Suprapubic skin (tissue), 4 donors: Measurements from ENCODE around the gene CNGA4. TPM values are rescaled to one million over a fixed set of nuclear protein-coding genes. Genes with fewer than 3 reads are reported as not detected.
A peak's percentile ranks its signal among the peaks of the same experiment; 100 is the strongest.

Experiments used
- DNase-seq, 2 donors: peaks; one replicate each; pipeline ENCODE4 v3.0.0-alpha.2; 2019; ENCODE audit warnings: low spot score in 2 of 2
- H3K27ac ChIP-seq: fragments of 200-600 bp; sonication (generic); one replicate; pipeline ENCODE4 v1.5.1; 2019
- H3K27me3 ChIP-seq: fragments of 200-600 bp; sonication (generic); one replicate; pipeline ENCODE4 v1.5.1; 2019
- H3K36me3 ChIP-seq: fragments of 200-600 bp; sonication (generic); one replicate; pipeline ENCODE4 v1.5.1; 2019
- H3K4me1 ChIP-seq: fragments of 200-600 bp; sonication (generic); one replicate; pipeline ENCODE4 v1.5.1; 2019
- H3K4me3 ChIP-seq: fragments of 200-600 bp; sonication (generic); one replicate; pipeline ENCODE4 v1.5.1; 2019; ENCODE audit warnings: mild to moderate bottlenecking
- H3K9me3 ChIP-seq: fragments of 200-600 bp; sonication (generic); one replicate; pipeline ENCODE4 v1.5.1; 2019
- EP300 ChIP-seq: sonication (generic); formaldehyde crosslinking; IDR thresholded peaks from one replicate; pipeline ENCODE4 v1.6.1; 2017; ENCODE audit warnings: antibody characterized with exemption
- POLR2A ChIP-seq, 2 donors: fragments of 450-650 bp; IDR thresholded peaks; one replicate each; pipeline ENCODE4 v1.6.1; 2017; ENCODE audit warnings: antibody characterized with exemption in 2 of 2, mild to moderate bottlenecking in 2 of 2, moderate library complexity in 2 of 2
- POLR2AphosphoS5 ChIP-seq, 3 donors: sonication (generic); formaldehyde crosslinking; IDR thresholded peaks; one replicate each; pipeline ENCODE4 v1.6.1; 2017; ENCODE audit warnings: antibody characterized with exemption in 3 of 3
- WGBS: methylation state at CpG from one replicate; pipeline ENCODE4 v1.1.5; 2018; 5-methylcytosine and 5-hydroxymethylcytosine counted together
- total RNA-seq, 4 donors: library from RNA; depleted of rRNA; stranded (reverse); fragments of >200 nt; gene quantifications; one replicate each; pipeline ENCODE4 v1.1.0, GENCODE V29; 2016
- TF ChIP-seq, protein P1 (sequence below), 2 donors: fragments of 200-600 bp in 1 of 2; fragments of 450-650 bp in 1 of 2; sonication (generic) in 1 of 2; IDR thresholded peaks; one replicate each; pipeline ENCODE4 v1.5.1; 2016 to 2019; ENCODE audit warnings: antibody characterized with exemption in 2 of 2, mild to moderate bottlenecking in 1 of 2, moderate library complexity in 1 of 2

Gene CNGA4
- total RNA-seq, 4 donors from 2014 or later: not detected

DNA sequence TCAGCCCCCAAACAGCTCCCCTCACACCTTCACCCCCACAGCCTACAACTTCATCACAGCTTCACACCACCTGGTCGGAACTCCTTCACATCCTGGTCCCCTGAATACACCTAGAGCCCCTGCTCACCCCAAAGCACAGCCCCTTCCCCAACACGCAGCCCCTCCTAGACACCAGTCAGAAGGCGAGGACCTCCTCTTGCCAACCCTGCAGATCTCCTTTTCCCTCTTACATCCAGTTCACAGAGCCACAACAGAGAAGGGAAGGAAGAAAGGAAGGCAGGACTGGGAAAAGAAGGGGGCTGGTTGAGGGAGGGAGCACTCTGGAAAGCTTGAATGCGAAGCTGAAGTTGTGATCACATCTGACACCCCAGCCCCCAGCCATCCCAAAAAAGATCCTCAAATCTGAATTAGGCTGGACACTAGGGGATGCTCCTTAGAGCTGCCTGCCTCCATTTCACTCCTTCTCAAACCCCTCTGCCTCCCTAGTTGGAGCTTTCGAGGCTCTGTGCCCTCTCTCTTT lies 21.4 kb downstream of the CNGA4 start:
- Histone ChIP-seq H3K27ac (no peak overlapping the region), H3K27me3 (peaks cover 39% of the 10 kb centered on the region), H3K4me1 (peaks cover 20% of the 10 kb centered on the region), H3K36me3 (no peaks in the 10 kb centered on the region), H3K4me3 (peak overlapping the region; percentile 56), H3K9me3 (no peaks in the 10 kb centered on the region)
- TF ChIP-seq POLR2A (IDR thresholded peaks at IDR 0.05): no peak
- DNase-seq: no peak
- WGBS: 54% methylated on average over 5 of the region's 5 CpGs

DNA sequence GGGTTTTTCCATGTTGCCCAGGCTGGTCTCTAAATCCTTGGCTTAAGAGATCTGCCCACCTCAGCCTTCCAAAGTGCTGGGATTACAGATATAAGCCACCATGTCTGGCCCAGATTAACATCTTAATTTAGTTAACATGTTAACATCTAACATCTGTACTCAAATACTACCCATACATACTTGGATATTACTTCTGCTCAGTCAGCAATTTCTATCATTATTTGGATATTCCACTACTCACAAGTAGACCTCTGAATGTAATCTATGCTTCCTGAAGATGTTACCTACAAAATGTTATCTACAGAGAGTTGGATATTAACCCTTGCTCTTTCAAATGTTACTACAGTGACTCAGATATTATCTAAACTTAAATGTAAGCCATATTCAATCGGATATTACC lies 24.8 kb downstream of the CNGA4 start:
- TF ChIP-seq POLR2AphosphoS5 (IDR thresholded peaks at IDR 0.05) (no peak), POLR2A (IDR thresholded peaks at IDR 0.05) (no peak), EP300 (no peak)
- TF ChIP-seq, protein P1, sequence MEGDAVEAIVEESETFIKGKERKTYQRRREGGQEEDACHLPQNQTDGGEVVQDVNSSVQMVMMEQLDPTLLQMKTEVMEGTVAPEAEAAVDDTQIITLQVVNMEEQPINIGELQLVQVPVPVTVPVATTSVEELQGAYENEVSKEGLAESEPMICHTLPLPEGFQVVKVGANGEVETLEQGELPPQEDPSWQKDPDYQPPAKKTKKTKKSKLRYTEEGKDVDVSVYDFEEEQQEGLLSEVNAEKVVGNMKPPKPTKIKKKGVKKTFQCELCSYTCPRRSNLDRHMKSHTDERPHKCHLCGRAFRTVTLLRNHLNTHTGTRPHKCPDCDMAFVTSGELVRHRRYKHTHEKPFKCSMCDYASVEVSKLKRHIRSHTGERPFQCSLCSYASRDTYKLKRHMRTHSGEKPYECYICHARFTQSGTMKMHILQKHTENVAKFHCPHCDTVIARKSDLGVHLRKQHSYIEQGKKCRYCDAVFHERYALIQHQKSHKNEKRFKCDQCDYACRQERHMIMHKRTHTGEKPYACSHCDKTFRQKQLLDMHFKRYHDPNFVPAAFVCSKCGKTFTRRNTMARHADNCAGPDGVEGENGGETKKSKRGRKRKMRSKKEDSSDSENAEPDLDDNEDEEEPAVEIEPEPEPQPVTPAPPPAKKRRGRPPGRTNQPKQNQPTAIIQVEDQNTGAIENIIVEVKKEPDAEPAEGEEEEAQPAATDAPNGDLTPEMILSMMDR (IDR thresholded peaks at IDR 0.05): no peak
- 97% methylated on average over 1 of the region's 1 CpG for WGBS
- Histone ChIP-seq H3K4me3 (no peak overlapping the region), H3K9me3 (no peaks in the 10 kb centered on the region), H3K4me1 (peaks cover 16% of the 10 kb centered on the region), H3K27ac (no peak overlapping the region), H3K27me3 (peaks cover 21% of the 10 kb centered on the region), H3K36me3 (no peaks in the 10 kb centered on the region)
- no peak for DNase-seq

DNA sequence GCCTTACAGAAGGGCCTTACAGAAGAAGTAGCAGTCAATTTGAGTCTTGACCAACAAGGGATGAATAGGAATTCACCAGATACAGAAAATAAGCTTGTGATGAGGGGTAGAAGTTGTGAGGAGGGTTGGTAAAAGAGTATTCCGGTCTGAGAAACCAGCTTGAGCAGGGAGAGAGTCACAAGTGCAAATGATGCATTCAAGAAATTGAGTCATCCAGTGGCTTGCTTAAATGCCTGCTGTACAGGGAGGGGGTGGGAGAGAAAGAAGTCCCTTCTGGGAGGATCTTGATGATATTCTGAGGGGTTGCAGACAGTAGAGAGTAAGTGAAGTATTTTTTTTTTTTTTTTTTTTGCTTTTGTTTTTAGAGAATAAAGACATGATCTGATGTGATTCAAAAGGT lies 29.9 kb downstream of the CNGA4 start:
- H3K27me3 ChIP-seq: no peaks in the 10 kb centered on the region
- no peaks in the 10 kb centered on the region for H3K4me1 ChIP-seq
- no peak for DNase-seq
- TF ChIP-seq POLR2AphosphoS5 (IDR thresholded peaks at IDR 0.05) (no peak), EP300 (no peak), POLR2A (IDR thresholded peaks at IDR 0.05) (no peak)
- TF ChIP-seq, protein P1 (IDR thresholded peaks at IDR 0.05): no peak
- H3K9me3 ChIP-seq: no peaks in the 10 kb centered on the region
- H3K36me3 ChIP-seq: no peaks in the 10 kb centered on the region
- no peak overlapping the region for H3K4me3 ChIP-seq
- WGBS: 94% methylated on average over 1 of the region's 1 CpG
- no peak overlapping the region for H3K27ac ChIP-seq

DNA sequence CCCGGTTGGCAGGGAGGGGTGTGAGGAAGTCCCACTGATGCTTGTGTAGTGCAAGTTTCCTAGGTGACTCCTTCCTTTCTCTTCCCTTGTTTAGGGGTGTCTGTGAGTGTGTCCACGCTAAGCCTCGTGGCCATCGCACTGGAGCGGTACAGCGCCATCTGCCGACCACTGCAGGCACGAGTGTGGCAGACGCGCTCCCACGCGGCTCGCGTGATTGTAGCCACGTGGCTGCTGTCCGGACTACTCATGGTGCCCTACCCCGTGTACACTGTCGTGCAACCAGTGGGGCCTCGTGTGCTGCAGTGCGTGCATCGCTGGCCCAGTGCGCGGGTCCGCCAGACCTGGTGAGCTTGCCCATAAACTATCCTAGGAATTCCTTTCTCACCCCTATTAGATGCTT lies 31.1 kb downstream of the CNGA4 start:
- TF ChIP-seq POLR2AphosphoS5 (IDR thresholded peaks at IDR 0.05) (no peak), POLR2A (IDR thresholded peaks at IDR 0.05) (no peak), EP300 (no peak)
- TF ChIP-seq, protein P1 (IDR thresholded peaks at IDR 0.05): no peak
- H3K9me3 ChIP-seq: no peaks in the 10 kb centered on the region
- H3K27me3 ChIP-seq: no peaks in the 10 kb centered on the region
- 90% methylated on average over 24 of the region's 24 CpGs for WGBS
- no peak for DNase-seq
- H3K27ac ChIP-seq: no peak overlapping the region
- H3K4me3 ChIP-seq: no peak overlapping the region
- H3K36me3 ChIP-seq: no peaks in the 10 kb centered on the region
- no peaks in the 10 kb centered on the region for H3K4me1 ChIP-seq

DNA sequence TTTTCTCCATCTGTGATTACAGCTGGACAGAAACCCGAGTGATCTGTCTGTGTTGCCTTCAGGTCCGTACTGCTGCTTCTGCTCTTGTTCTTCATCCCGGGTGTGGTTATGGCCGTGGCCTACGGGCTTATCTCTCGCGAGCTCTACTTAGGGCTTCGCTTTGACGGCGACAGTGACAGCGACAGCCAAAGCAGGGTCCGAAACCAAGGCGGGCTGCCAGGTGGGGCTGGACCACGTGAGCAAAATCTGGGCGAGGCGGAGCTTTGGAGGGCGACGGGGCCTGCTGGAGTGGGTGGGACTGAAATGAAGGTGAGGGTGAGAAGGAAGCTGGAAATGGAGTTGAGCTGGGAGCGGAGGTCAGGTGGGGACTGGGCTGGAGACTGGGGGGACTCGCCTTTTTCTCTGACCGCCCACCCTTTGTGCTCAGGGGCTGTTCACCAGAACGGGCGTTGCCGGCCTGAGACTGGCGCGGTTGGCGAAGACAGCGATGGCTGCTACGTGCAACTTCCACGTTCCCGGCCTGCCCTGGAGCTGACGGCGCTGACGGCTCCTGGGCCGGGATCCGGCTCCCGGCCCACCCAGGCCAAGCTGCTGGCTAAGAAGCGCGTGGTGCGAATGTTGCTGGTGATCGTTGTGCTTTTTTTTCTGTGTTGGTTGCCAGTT lies 31.8 kb downstream of the CNGA4 start:
- Histone ChIP-seq H3K9me3 (no peaks in the 10 kb centered on the region), H3K27me3 (no peaks in the 10 kb centered on the region), H3K36me3 (no peaks in the 10 kb centered on the region), H3K4me3 (peak overlapping the region; percentile 11), H3K27ac (no peak overlapping the region), H3K4me1 (no peaks in the 10 kb centered on the region)
- 87% methylated on average over 34 of the region's 41 CpGs for WGBS
- no peak for TF ChIP-seq POLR2A (IDR thresholded peaks at IDR 0.05)
- TF ChIP-seq, protein P1 (IDR thresholded peaks at IDR 0.05): no peak
- no peak for DNase-seq

DNA sequence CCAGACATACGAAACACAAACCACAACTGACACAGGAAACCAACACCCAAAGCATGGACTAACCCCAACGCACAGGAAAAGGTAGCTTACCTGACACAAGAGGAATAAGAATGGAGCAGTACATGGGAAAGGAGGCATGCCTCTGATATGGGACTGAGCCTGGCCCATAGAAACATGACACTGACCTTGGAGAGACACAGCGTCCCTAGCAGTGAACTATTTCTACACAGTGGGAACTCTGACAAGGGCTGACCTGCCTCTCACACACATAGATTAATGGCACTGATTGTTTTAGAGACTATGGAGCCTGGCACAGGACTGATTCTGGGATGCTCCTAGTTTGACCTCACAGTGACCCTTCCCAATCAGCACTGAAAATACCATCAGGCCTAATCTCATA lies 32.7 kb downstream of the CNGA4 start:
- H3K4me1 ChIP-seq: no peaks in the 10 kb centered on the region
- DNase-seq: no peak
- H3K36me3 ChIP-seq: no peaks in the 10 kb centered on the region
- H3K9me3 ChIP-seq: no peaks in the 10 kb centered on the region
- 55% methylated on average over 3 of the region's 3 CpGs for WGBS
- H3K4me3 ChIP-seq: no peak overlapping the region
- no peak overlapping the region for H3K27ac ChIP-seq
- TF ChIP-seq POLR2A (IDR thresholded peaks at IDR 0.05): no peak
- TF ChIP-seq, protein P1 (IDR thresholded peaks at IDR 0.05): no peak
- H3K27me3 ChIP-seq: no peaks in the 10 kb centered on the region
